Measurements from ENCODE around the gene SLC39A11.

- TF ChIP-seq CTCF (IDR thresholded peaks at IDR 0.05) = no peak
- no peak for TF ChIP-seq POLR2A (IDR thresholded peaks at IDR 0.05)
Observed at GRCh38 chr17:72865954-72866353, 226.5 kb downstream of the SLC39A11 start.

All from thyroid gland (tissue), 4 donors.